GM21717 (cell line): ENCODE results near the gene THY1.
"Not testable (repeated sequence)": the region's sequence is repeated elsewhere in the genome, so short reads cannot be mapped to it uniquely, and the experiment has no call there.

Experiments used
- ATAC-seq: cut with Tn5 transposase; IDR thresholded peaks from one replicate; pipeline ENCODE4 v1.9.1; 2021; ENCODE audit warnings: mild to moderate bottlenecking, moderate library complexity; ENCODE audit not compliant: unreplicated experiment

Gene THY1

DNA sequence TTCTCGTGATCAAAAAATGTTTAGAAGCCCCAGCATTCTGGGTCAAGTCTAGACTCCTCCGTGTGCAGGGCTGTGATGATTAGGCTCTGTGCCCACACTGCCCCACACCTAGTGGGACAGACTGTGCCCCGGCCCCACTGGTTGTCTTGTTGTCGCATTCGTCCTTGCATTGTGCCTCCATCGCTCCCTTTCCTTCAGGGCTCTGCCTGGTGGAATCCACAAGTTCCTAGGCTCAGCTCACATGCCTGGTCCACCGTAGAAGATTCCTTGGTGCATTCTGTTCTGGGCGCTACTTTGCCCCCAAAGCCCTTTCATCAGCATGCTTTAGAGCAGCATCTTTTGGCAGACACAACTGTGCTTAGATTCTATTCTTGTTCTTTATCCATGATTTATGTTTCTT, 23.5 kb upstream of the THY1 start:
- no peak for ATAC-seq

DNA sequence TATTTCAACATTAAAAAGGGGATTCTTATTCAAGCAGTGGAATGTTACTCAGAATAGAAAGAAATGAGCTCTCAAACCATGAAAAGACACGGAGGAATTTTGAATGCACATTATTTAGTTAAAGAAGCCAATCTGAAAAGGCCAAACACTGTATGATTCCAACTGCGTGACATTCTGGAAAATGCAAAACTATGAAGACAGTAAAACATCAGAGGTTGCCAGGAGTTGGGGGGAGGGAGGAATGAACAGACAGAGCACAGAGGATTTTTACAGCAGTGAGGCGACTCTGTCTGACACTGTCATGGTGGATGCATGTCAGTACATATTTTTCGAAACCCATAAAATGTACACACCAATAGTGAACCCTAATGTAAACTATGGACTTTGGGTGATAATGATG, 22.9 kb upstream of the THY1 start:
- no peak for ATAC-seq

DNA sequence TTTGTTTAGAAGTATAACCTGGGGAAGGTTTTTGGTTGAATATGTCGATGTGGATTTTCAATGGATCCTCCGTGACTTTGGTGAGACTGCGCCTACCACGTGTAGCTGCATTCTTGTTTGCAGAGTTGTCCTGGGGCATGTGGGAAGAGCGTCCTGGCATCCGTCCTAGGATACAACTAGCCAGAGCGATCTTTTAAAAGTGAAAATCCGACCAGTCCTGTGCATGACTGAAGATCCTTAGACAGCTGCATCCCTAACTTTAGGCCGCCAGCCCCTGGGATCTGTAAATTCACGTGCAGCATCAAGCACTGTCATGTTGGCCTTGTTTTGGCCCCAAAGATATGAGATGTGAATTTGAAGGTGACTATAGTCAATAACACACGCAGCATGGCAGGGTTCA, 22.4 kb upstream of the THY1 start:
- ATAC-seq = no peak

DNA sequence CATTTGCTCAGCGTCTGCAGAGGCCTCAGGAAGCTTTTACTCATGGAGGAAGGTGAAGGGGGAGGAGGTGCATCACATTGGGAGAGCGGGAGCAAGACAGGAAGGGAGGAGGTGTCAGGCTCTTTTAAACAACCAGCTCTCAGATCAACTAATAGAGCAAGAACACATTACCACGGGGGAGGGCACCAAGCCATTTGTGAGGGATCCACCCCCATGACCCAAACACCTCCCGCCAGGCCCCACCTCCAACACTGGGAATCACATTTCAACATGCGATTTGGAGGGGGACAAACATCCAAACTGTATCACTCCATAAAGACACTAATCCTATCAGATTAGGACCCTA, 18.9 kb upstream of the THY1 start:
- ATAC-seq = no peak

DNA sequence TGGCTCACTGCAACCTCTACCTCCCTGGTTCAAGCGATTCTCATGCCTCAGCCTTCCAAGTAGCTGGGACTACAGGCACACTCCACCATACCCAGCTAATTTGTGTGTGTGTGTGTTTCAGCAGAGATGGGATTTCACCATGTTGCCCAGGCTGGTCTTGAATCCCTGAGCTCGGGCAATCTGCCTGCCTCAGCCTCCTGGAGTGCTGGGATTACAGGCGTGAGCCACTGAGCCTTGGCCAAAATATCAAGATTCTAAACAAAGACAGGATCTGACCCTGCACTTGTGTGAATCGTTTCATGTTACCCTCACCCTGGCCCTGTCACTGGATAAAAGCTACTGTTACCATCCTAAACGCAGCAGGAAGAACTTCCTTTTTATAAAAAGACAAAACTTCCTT, 15.6 kb upstream of the THY1 start:
- no peak for ATAC-seq

DNA sequence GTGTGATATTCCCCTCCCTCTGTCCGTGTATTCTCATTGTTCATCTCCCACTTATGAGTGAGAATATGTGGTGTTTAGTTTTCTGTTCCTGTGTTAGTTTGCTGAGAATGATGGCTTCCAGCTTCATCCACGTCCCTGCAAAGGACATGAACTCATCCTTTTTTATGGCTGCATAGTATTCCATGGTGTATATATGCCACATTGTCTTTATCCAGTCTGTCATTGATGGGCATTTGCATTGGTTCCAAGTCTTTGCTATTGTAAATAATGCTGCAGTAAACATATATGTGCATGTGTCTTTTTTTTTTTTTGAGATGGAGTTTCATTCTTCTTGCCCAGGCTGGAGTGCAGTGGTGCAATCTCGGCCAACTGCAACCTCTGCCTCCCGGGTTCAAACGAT, 14.5 kb upstream of the THY1 start:
- ATAC-seq = not testable (repeated sequence)

DNA sequence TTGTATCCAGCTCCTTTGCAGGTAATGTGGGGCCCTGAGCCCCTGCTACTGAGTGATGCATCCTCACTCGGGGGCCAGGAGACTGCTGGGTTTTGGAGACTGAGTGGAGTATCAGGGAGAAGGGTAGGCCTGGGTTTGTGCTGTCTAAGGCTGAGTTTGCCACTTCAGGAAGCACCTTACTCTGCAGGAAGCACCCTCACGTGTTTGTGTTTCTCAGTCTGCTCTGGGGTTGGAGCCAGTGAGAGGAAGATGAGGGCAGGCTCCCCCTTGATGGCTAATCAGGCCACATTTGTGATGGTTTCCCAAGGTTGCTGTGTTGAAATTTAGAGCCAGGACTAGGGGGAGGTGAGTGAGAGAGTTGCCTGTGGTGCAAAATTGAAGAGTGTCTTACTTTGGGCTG, 13.7 kb upstream of the THY1 start:
- no peak for ATAC-seq

DNA sequence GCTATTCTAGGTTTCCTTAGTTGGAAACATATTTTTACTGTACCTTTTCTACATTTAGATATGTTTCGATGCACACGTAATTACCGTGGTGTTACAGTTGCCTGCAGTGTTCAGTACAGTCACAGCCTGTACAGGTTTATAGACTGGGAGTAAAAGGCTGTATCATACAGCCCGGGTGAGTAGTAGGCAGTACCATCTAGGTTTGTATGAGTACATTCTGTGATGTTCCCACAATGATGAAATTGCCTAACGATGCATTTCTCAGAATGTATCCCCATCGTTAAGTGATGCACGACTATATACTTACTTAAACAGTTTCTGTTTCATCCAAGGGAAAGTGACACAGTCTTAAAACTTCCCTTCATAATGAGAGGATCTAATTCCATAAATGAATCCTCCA, 13.1 kb upstream of the THY1 start:
- ATAC-seq = no peak

DNA sequence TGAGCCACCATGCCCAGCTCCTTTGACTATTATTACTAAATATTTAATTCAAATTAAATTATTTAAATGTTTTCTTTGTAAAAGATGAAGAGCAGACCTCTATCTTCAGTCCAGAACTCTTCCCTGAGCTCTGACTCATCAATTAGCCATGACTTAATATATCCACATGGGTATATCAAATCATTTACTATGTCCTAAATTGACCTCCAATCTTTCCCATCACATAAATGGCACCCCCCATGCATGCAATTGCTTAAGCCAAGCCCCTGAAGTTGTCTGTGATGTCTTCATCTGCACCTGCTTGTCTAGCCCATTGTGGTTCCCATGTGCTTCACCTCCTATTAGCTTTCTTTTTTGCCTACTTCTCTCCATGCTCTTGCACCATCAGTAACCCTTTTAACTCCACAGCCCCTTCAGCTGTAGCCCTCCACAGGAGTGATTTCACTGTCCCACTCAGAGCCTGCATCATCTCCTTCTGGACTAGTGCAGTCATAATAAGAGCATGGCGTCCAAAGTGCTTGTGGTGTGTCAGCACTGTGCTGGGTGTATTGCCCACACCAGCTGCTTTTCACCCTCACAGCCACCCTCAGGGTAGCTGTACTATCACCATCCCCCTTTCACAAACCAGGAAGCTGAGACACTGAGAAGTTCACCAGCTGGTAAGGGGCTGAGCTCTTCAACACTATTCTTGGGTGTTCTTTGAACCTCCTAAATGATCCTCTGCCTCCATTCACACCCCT, 11.8 kb upstream of the THY1 start:
- no peak for ATAC-seq

DNA sequence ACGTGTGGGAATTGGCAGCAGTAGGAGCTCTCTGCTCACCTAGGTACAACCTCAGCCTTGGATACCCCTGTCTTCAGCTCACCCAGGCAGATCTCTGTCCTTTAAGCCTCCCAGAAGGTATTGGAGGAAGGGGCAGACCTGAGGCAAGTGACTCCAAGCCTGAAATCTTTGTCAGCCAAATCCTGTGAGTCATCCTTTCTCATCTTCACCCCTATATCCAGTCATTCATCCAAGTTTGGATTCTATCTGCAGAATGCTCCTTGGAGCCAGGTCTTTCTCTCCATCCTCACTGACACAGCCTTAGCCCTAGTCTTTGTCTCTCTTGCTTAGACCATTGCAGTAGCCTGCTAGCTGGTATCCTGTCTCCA, 10.4 kb upstream of the THY1 start:
- no peak for ATAC-seq

DNA sequence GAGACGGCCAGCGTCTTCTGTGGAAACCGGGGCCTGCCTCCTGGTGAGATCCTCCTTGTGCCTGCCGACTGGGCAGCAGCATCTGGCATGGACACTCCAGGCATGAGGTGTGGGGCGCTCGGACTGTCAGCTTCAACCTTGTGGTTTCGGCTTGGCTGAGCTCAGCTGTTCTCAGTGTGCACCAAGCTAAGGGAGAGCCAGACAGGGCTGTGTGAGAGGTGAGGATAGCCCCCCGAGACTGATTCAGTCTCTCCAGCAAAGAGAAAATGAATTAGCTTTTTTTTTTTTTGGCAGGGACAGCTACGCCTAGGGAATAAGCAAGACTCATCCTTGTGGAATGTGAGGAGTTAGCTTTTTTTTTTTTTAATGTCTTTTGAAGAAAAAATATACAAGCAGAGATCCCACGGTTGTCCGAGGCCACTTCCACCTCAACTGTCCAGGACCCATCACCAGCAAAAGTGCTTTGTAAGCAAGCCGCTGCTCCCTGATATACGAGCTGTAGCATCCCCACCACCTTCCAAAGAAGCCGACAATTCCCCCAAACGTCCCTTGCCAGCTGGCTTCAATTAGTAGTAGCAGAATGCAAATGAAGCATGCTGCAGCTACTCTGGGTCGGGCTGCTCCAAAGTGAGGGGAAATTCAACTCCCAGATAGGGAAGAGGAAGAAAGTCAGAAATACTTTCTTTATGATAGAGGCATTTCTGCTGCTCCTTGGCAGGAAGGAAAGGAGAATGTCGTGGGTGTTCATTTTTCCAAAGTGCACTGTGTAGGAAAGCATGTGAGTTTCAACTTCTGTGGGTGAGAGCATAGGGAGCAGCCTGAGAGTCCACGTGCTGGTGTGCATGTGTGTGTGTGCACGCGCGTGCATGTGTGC, 9.7 kb upstream of the THY1 start:
- no peak for ATAC-seq

DNA sequence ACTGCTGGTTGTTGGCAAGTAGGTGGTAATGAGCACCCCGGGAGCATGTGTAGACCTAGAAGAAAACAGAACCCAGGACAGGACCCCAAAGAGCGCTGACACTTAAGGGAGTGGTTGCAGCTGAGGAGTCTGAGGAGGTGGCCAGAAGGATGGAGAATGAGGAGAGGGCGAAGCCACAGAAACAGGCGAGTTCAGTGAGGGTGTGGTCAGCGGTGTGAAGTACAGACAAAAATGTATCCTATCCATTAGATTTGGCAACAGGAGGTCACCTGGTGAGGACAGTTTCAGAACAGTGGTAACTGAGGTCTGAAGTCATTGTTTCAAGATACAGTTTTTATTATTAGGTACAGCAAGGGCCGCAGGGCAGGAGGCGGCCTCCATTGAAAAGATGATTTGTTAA, 8.6 kb upstream of the THY1 start:
- no peak for ATAC-seq

DNA sequence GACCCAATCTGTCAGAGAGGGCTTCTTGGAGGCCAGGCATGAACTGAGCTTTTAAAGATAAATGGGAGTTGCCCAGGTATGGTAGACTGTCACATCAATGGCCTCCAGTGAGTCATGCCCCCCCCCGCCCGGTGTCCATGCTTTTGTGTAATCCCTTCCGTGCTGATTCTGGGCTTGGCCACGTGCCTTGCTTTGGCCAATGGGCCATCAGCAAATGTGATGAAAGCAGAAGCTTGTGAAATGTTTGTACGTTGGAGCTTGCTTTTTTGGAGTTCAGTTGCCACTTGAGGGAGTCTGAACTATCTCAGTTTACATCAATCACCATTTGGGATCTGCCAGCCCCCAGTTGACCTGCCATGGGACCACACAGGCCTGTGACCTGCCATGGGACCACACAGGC, 4.3 kb upstream of the THY1 start:
- no peak for ATAC-seq

DNA sequence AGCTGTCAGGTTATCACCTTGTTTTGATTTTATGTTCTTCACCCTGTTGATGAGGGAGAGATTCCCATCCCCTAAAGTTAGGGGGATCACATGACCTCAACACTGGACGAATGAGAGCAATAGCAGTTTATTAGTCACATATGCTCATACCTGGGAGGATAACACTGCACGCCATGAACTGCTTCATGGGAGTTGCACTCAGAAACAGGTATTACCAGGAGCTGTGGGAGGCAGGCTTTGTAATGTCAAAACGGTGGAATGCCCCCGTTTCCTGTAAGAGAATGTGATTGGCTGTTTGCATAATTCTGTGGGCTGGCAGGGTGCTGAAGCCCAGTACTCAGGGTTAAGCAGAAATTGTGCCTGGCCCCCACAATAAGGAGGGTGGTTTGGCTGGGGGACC, 3.2 kb upstream of the THY1 start:
- no peak for ATAC-seq

DNA sequence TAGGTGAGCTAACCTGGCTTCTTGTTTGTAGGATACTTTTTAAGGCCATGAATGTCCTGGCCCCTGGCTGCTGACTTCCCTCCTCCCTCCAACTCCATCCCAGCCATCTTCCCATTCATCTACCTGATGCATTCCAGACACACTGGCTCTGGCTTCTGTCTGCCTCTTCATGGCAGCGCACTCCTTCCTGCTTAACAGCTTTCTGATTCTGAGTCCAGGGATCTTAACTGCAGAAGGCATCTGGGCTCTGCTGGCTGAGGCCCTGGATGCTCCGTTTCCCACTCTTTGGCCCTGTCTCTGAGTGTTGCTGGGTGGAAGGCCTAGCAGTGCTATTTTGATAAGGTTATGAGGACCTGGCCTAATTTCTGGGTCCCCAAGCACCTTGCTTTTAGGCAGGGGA, 1.8 kb upstream of the THY1 start:
- ATAC-seq = no peak

DNA sequence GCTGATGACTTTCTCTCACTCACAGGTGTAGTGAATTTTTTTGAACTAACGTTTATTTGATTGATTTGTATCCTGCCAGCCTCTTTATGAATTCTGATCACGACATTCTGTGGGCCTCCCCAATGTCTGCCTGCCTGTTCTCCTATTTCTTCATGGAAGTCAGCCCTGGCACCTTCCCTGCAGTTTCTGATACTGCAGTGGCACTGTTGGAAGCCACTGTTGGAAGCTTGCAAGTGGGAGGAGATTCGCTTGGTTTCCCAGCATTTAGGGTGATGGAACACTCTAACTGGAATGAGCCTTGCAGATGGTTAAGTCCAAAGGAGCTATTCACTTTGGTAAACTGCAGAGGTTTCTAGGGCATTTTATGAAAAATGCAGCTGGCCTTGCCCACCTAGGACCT, 1.3 kb upstream of the THY1 start:
- ATAC-seq = no peak

DNA sequence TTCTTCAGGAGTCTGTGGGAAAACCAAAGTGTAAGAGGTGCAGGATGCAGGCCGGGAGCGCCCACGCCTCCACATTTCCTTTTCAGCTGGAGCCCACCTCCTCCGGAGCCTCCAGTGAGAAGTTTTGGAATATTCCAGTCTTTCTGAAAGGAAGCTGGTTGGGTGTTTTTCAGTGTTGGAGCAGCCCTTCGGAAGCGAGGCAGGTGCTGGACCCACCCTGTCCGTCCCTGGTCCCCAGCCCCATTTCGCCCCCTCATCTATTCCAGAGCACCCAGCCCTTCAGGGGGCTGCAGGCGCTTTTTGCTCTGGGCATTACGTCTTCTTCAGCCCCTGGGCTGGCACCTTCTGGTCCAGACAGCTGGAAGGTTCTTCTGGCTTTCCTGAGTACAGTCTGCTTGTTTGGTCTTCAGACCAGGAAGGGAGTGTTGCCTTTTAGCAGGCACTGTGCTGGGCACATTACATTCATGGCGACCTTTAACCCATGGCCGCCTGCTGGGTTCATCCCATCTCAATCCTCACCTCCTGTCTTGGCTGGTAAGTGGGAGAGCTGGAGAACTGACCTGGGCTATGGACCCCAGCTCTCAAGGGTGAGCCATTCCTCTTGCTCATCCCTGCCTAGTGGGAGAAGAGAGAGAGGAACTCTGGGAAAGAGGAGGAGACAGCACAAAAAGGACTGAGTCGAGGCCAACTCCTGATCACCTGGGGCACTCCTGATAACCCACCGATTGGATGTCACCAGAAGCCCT, 710 bp upstream of the THY1 start:
- no peak for ATAC-seq

DNA sequence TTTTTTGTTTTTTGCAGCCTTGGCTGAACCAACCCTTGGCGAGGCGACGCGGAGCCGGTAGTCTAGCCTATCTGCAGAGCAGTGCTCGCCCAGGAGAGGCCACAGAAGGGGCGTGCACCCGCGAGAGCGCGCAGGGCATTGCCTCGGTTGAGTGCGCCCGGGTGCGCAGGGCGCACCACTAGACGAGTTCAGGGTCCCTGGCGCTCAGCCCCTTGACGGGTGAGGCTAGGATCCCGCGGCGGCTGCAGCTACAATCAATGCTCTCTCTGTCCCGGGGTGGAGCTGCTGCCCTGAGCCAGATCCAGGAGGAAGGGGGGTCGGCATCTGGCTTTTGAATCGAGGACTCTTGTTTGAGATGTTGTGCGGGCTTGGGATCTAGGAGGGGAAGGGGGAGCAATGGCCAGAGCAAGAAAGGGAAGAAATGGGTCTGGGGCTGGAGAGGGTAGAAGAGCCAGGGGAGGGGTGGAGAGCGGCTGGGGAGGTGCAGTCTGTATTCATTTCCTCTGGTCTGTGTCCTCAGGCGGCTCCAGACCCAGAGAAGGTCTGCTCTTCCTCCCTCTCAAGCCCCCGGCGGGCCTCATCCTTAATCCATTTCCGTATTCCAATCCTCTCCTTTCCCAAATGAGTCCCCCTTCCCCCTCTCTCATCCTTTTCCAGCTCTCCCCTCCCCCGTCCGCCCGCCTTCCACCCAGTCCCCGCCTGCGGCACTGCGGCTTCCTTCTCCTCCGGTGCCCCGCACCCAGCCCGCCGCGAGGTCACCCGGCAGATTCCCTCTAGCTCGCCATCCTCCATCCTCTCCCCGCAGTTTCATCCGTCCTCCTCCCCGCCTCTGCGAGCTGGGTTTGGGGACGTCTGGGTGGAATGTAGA, 797 bp downstream of the THY1 start:
- ATAC-seq = no peak

DNA sequence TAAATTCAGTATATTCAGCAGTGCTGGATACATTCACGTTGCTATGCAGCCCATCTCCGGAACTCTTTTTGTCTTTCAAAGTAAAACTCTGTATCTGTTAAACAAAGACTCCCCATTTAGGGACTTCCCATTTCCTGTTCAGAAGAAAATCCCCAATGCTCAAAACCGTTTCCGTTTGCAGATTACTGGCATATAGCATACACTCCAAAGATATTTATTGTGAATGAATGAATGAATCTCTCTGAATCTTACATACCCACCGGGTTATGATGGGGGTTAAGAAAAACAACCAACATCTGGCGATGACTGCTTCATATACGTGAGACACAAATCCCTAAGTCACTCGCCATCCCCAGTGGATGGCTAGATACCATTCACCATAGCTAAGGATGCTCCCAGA, 1.6 kb downstream of the THY1 start:
- ATAC-seq = no peak

DNA sequence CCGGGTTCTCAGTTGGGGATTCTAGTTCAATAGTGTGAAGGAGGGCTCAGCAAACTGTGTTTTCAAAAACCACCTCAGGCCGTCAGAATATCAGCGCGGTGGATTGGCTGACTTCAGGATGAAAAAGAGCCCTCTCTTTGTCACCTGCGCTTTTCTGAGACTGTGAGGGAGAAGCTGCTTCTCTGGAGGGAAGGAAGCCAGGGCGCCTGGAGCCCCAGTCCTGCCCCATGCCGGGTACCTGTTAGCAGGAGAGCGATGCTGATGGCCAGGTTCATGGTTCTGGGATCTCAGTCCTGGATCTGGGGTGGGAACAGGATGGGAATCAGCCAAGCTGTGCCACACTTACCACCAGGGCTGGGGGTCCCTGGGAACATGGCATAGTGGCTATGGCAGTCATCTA, 2.3 kb downstream of the THY1 start:
- ATAC-seq = no peak
